Trophoblast cell (in vitro differentiated cells and primary cell): ENCODE measurements around the gene PDIA6.

ENCODE experiments used
- DNase-seq, 2 donors: peaks; one replicate each; pipeline ENCODE4 v3.0.0-alpha.2; 2016
- H2AFZ ChIP-seq: 2 replicates; pipeline ENCODE4 v1.6.1; 2013; ENCODE audit warnings: low read length, moderate library complexity, mild to moderate bottlenecking; ENCODE audit not compliant: insufficient read depth, poor library complexity
- H2AK5ac ChIP-seq: 2 replicates; pipeline ENCODE4 v1.6.1; 2013; ENCODE audit warnings: mild to moderate bottlenecking, low read length
- H2BK120ac ChIP-seq: 2 replicates; pipeline ENCODE4 v1.6.1; 2013; ENCODE audit warnings: low read length, mild to moderate bottlenecking, moderate library complexity; ENCODE audit not compliant: insufficient read depth, poor library complexity
- H2BK12ac ChIP-seq: 2 replicates; pipeline ENCODE4 v1.6.1; 2013; ENCODE audit warnings: mild to moderate bottlenecking, low read length, moderate library complexity
- H2BK5ac ChIP-seq: 2 replicates; pipeline ENCODE4 v1.6.1; 2013; ENCODE audit warnings: low read length, low read depth, moderate library complexity, mild to moderate bottlenecking; ENCODE audit not compliant: poor library complexity
- H3K14ac ChIP-seq: 2 replicates; pipeline ENCODE4 v1.6.1; 2013; ENCODE audit warnings: mild to moderate bottlenecking, low read length
- H3K18ac ChIP-seq: 2 replicates; pipeline ENCODE4 v1.6.1; 2013; ENCODE audit warnings: mild to moderate bottlenecking, low read length
- H3K23ac ChIP-seq: 2 replicates; pipeline ENCODE4 v1.6.1; 2013; ENCODE audit warnings: low read length
- H3K27ac ChIP-seq: 2 replicates; pipeline ENCODE4 v1.5.1; 2013; ENCODE audit warnings: low read depth, mild to moderate bottlenecking, inconsistent platforms, low read length, moderate library complexity
- H3K27me3 ChIP-seq: 2 replicates; pipeline ENCODE4 v1.6.1; 2013; ENCODE audit warnings: inconsistent platforms, mild to moderate bottlenecking, low read length, moderate library complexity; ENCODE audit not compliant: insufficient read depth
- H3K36me3 ChIP-seq, 2 experiments: 1 replicate in 1 of 2; 2 replicates in 1 of 2; pipeline ENCODE4 v1.6.1; 2013; ENCODE audit warnings: low read length in 2 of 2, mild to moderate bottlenecking in 2 of 2, moderate library complexity in 1 of 2; ENCODE audit not compliant: insufficient read depth in 2 of 2, control insufficient read depth in 1 of 2
- H3K4ac ChIP-seq: 2 replicates; pipeline ENCODE4 v1.6.1; 2013; ENCODE audit warnings: low read depth, mild to moderate bottlenecking, low read length, moderate library complexity
- H3K4me1 ChIP-seq, 2 experiments: 1 replicate in 1 of 2; 2 replicates in 1 of 2; pipeline ENCODE4 v1.6.1; 2013; ENCODE audit warnings: low read length in 2 of 2, mild to moderate bottlenecking in 2 of 2, moderate library complexity in 1 of 2; ENCODE audit not compliant: insufficient read depth in 2 of 2, control insufficient read depth in 1 of 2
- H3K4me2 ChIP-seq: 2 replicates; pipeline ENCODE4 v1.6.1; 2013; ENCODE audit warnings: inconsistent platforms, mild to moderate bottlenecking, low read length, moderate library complexity
- H3K4me3 ChIP-seq: 2 replicates; pipeline ENCODE4 v1.5.1; 2013; ENCODE audit warnings: mild to moderate bottlenecking, low read depth, low read length, inconsistent platforms
- H3K79me1 ChIP-seq: one replicate; pipeline ENCODE4 v1.6.1; 2013; ENCODE audit warnings: low read length
- H3K79me2 ChIP-seq: 2 replicates; pipeline ENCODE4 v1.6.1; 2013; ENCODE audit warnings: low read length, mild to moderate bottlenecking; ENCODE audit not compliant: control insufficient read depth, insufficient read depth, poor library complexity
- H3K9ac ChIP-seq: 2 replicates; pipeline ENCODE4 v1.6.1; 2013; ENCODE audit warnings: mild to moderate bottlenecking, low read length
- H3K9me3 ChIP-seq: 2 replicates; pipeline ENCODE4 v1.6.1; 2013; ENCODE audit warnings: low read depth, mild to moderate bottlenecking, control low read depth, inconsistent platforms, low read length; ENCODE audit not compliant: insufficient read depth
- H4K12ac ChIP-seq: 2 replicates; pipeline ENCODE4 v1.6.1; 2013; ENCODE audit warnings: low read depth, mild to moderate bottlenecking, low read length, moderate library complexity
- H4K8ac ChIP-seq: 2 replicates; pipeline ENCODE4 v1.6.1; 2013; ENCODE audit warnings: low read depth, mild to moderate bottlenecking, low read length, moderate library complexity
- H4K91ac ChIP-seq: one replicate; pipeline ENCODE4 v1.6.1; 2013; ENCODE audit warnings: low read depth, mild to moderate bottlenecking, low read length, moderate library complexity
- WGBS: extraction: QIAGEN DNeasy Blood & Tissue Kit; methylation state at CpG from one replicate; pipeline ENCODE4 v1.1.7; 2013; ENCODE audit warnings: missing lambda C conversion rate; ENCODE audit not compliant: insufficient read length, insufficient coverage; ENCODE audit errors: extremely low coverage; 5-methylcytosine and 5-hydroxymethylcytosine counted together

Gene PDIA6

GRCh38 chr2:10820978-10821695 lies 8.6 kb upstream of the PDIA6 start:
- no peak for DNase-seq
- H3K14ac ChIP-seq, result no peak overlapping the region
- no peak overlapping the region for H4K8ac ChIP-seq
- H3K27ac ChIP-seq, result no peak overlapping the region
- H2BK12ac ChIP-seq, result no peak overlapping the region
- no peaks in the 10 kb centered on the region for H3K4me1 ChIP-seq
- no peaks in the 10 kb centered on the region for H3K36me3 ChIP-seq
- peaks cover 4% of the 10 kb centered on the region for H3K9me3 ChIP-seq
- no peak overlapping the region for H2AFZ ChIP-seq
- H3K27me3 ChIP-seq, result no peaks in the 10 kb centered on the region
- H2AK5ac ChIP-seq, result no peak overlapping the region
- H3K9ac ChIP-seq, result no peak overlapping the region
- WGBS, result no CpG with 5 or more reads among the region's 13 CpGs
- H3K4ac ChIP-seq, result no peak overlapping the region
- no peak overlapping the region for H3K4me3 ChIP-seq
- H3K23ac ChIP-seq, result no peak overlapping the region
- H2BK120ac ChIP-seq, result no peak overlapping the region
- H3K18ac ChIP-seq, result no peak overlapping the region
- H4K12ac ChIP-seq, result no peak overlapping the region
- H3K79me2 ChIP-seq, result no peaks in the 10 kb centered on the region
- no peaks in the 10 kb centered on the region for H3K79me1 ChIP-seq
- no peak overlapping the region for H3K4me2 ChIP-seq
- H2BK5ac ChIP-seq, result no peak overlapping the region
- no peak overlapping the region for H4K91ac ChIP-seq

GRCh38 chr2:10820562-10820961 lies 8.0 kb upstream of the PDIA6 start:
- no peak for DNase-seq
- WGBS, result no CpG with 5 or more reads among the region's 8 CpGs
- Histone ChIP-seq H3K4me1 (no peaks in the 10 kb centered on the region), H3K27ac (no peak overlapping the region), H3K23ac (no peak overlapping the region), H3K4me3 (no peak overlapping the region), H2BK120ac (no peak overlapping the region), H3K14ac (no peak overlapping the region), H3K27me3 (no peaks in the 10 kb centered on the region), H2AFZ (no peak overlapping the region), H4K8ac (no peak overlapping the region), H3K9me3 (peaks cover 4% of the 10 kb centered on the region), H2BK5ac (no peak overlapping the region), H2BK12ac (no peak overlapping the region), H4K12ac (no peak overlapping the region), H3K9ac (no peak overlapping the region), H3K36me3 (no peaks in the 10 kb centered on the region), H3K4ac (no peak overlapping the region), H4K91ac (no peak overlapping the region), H3K79me1 (no peaks in the 10 kb centered on the region), H3K4me2 (no peak overlapping the region), H3K18ac (no peak overlapping the region), H2AK5ac (no peak overlapping the region), H3K79me2 (no peaks in the 10 kb centered on the region)

GRCh38 chr2:10819714-10820314 lies 7.2 kb upstream of the PDIA6 start:
- Histone ChIP-seq H3K4me1 (peaks cover 0 to under 1% of the 10 kb centered on the region in 2 experiments), H3K14ac (no peak overlapping the region), H4K8ac (no peak overlapping the region), H2BK12ac (no peak overlapping the region), H2BK120ac (no peak overlapping the region), H3K79me2 (no peaks in the 10 kb centered on the region), H2AFZ (no peak overlapping the region), H4K91ac (no peak overlapping the region), H3K23ac (no peak overlapping the region), H3K9ac (no peak overlapping the region), H3K18ac (no peak overlapping the region), H4K12ac (no peak overlapping the region), H2BK5ac (no peak overlapping the region), H3K36me3 (no peaks in the 10 kb centered on the region), H3K9me3 (peaks cover 4% of the 10 kb centered on the region), H3K4ac (no peak overlapping the region), H3K4me3 (no peak overlapping the region), H3K4me2 (no peak overlapping the region), H3K27ac (no peak overlapping the region), H3K27me3 (no peaks in the 10 kb centered on the region), H2AK5ac (no peak overlapping the region), H3K79me1 (no peaks in the 10 kb centered on the region)
- no peak for DNase-seq
- WGBS, result no CpG with 5 or more reads among the region's 12 CpGs

GRCh38 chr2:10818984-10819383 lies 6.4 kb upstream of the PDIA6 start:
- no peak overlapping the region for H2AK5ac ChIP-seq
- no peaks in the 10 kb centered on the region for H3K79me1 ChIP-seq
- peaks cover 4 to 6% of the 10 kb centered on the region in 2 experiments for H3K4me1 ChIP-seq
- no peak overlapping the region for H3K14ac ChIP-seq
- H3K4me3 ChIP-seq, result no peak overlapping the region
- H4K12ac ChIP-seq, result no peak overlapping the region
- H2BK12ac ChIP-seq, result no peak overlapping the region
- H3K9me3 ChIP-seq, result no peaks in the 10 kb centered on the region
- DNase-seq, result no peak
- no peaks in the 10 kb centered on the region for H3K36me3 ChIP-seq
- no peaks in the 10 kb centered on the region for H3K79me2 ChIP-seq
- no peak overlapping the region for H3K9ac ChIP-seq
- H3K23ac ChIP-seq, result peak overlapping the region; percentile 31
- no peak overlapping the region for H3K4ac ChIP-seq
- H3K27ac ChIP-seq, result no peak overlapping the region
- no peak overlapping the region for H3K18ac ChIP-seq
- no peak overlapping the region for H2AFZ ChIP-seq
- no peaks in the 10 kb centered on the region for H3K27me3 ChIP-seq
- H4K91ac ChIP-seq, result no peak overlapping the region
- no peak overlapping the region for H3K4me2 ChIP-seq
- H2BK120ac ChIP-seq, result no peak overlapping the region
- no peak overlapping the region for H2BK5ac ChIP-seq
- H4K8ac ChIP-seq, result no peak overlapping the region
- WGBS, result no CpG with 5 or more reads among the region's 3 CpGs
